ENCODE data around the gene TNFSF10. TPM values are rescaled to one million over a fixed set of nuclear protein-coding genes. Genes with fewer than 3 reads are reported as not detected.

Gene TNFSF10
- total and polyA plus RNA-seq, 10 of the 15 experiments (the other 5 are each of a cell fraction or from before 2014, with no cell fraction given), result 2.1 to 12.3 (median 4.4) TPM

DNA sequence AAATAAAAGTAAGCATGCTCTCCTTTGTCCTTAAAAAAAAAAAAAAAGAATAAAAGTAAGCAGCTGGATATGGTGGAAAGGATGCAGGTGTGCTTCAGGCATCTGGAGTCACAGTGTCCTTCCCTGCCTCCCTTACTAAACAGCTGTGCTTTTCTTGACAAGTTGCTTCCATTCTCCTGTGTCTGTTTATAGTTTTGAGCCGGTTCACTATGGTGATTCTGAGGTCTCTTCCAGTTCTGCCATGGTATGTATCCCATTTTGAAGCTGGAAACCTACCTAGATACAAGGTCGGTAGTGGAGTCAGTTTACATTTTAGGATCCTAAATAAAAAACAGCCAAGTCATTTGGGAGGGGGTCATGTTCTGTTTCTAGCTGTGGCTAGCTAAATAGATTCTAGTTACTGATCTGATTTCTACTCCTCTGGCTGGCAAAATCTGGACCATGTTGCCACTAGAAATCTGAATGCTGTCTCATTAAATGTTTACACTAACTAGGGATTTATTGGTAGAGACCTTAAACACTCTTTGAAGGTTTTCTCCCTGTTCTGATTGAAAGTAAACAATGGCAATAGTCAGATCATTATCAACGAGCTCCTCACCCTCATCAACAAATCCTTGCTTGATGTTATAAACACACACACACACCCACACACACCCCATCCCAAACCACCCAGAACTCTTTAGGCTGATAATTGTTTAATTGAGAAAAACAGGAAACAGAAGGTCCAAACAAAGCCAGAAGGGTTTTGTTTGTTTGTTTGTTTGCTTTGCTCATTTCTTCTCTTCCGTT, 7.9 kb downstream of the TNFSF10 start:
- H3K9ac ChIP-seq (ENCODE audit: control insufficient read depth, insufficient read depth, low read length), result no peak overlapping the region
- no peaks in the 10 kb centered on the region for H3K9me3 ChIP-seq (replicated peaks; ENCODE audit: control insufficient read depth, insufficient read depth, low read length)
- no peak for DNase-seq (ENCODE audit: low read depth, low spot score)
- RAD21 ChIA-PET (ENCODE audit: unreplicated experiment), result interaction anchor here (1.1 to 1.2 kb wide), 2 partner anchors 14 to 81 kb away, joined by 4 read pairs; no protein-coding TSS in a partner anchor
- H3K27ac ChIP-seq (ENCODE audit: control insufficient read depth, insufficient read depth), result no peak overlapping the region
- peaks cover 5% of the 10 kb centered on the region for H3K79me2 ChIP-seq (ENCODE audit: control insufficient read depth, insufficient read depth, low read length)
- H3K27me3 ChIP-seq (replicated peaks in 1 of 2; ENCODE audit: control insufficient read depth in 2 of 2, insufficient read depth in 2 of 2, low read length in 1 of 2), result no peaks in the 10 kb centered on the region
- peaks cover 23% of the 10 kb centered on the region for H3K4me1 ChIP-seq (ENCODE audit: control insufficient read depth, insufficient read depth, low read length)
- SMC1A ChIA-PET (ENCODE audit: uncharacterized antibody, unreplicated experiment), result interaction anchor here (0.9 to 5.6 kb wide), 4 partner anchors 13 to 80 kb away, joined by 3 to 27 read pairs (median 6); no protein-coding TSS in a partner anchor
- POLR2A ChIA-PET, result interaction anchor here (0.6 to 0.8 kb wide), 4 partner anchors 8 to 353 kb away, joined by 3 to 4 read pairs (median 4); partner anchors contain the start of gene TNFSF10
- in situ Hi-C loops (cut with MboI) (no loop called here), intact Hi-C loops (cut with micrococcal nuclease; ENCODE audit: unreplicated experiment) (no loop called here)
- FAIRE-seq, result no peak
- no TSS peak for BruUV-seq (replicated peaks)
- no peak overlapping the region for H3K4me3 ChIP-seq
- WGBS (ENCODE audit: insufficient coverage, insufficient replicate concordance, low lambda C conversion rate, missing lambda C conversion rate), result 78% methylated on average over 4 of the region's 4 CpGs
- H3K4me2 ChIP-seq (ENCODE audit: control insufficient read depth, insufficient read depth), result no peak overlapping the region
- H4K20me1 ChIP-seq (ENCODE audit: control insufficient read depth, insufficient read depth), result no peaks in the 10 kb centered on the region
- CTCF ChIA-PET, result interaction anchor here (1.5 to 1.8 kb wide), 2 partner anchors 64 to 81 kb away, joined by 5 to 10 read pairs; no protein-coding TSS in a partner anchor
- no peak for ATAC-seq
- H2AFZ ChIP-seq (ENCODE audit: control insufficient read depth, low read depth, low read length), result no peak overlapping the region
- H3K36me3 ChIP-seq (ENCODE audit: control insufficient read depth in 2 of 2, insufficient read depth in 2 of 2, low read length in 1 of 2), result peaks cover 0 to 6% of the 10 kb centered on the region in 2 experiments; a peak in 1 of 4 replicates
- TF ChIP-seq NRF1 (conservative IDR thresholded peaks at IDR 0.05; ENCODE audit: low read depth, low read length) (no peak), SMAD1 (IDR thresholded peaks at IDR 0.05; ENCODE audit: low read depth, partially characterized antibody) (no peak), TCF7 (IDR thresholded peaks at IDR 0.05; ENCODE audit: borderline replicate concordance) (no peak), EED (IDR thresholded peaks at IDR 0.05; ENCODE audit: low read depth) (no peak), SMARCA5 (IDR thresholded peaks at IDR 0.05) (no peak), HDAC2 (IDR thresholded peaks at IDR 0.05) (no peak), KAT2A (conservative IDR thresholded peaks at IDR 0.05; ENCODE audit: control insufficient read depth, low read depth, low read length) (no peak)
- TF ChIP-seq, protein P1, sequence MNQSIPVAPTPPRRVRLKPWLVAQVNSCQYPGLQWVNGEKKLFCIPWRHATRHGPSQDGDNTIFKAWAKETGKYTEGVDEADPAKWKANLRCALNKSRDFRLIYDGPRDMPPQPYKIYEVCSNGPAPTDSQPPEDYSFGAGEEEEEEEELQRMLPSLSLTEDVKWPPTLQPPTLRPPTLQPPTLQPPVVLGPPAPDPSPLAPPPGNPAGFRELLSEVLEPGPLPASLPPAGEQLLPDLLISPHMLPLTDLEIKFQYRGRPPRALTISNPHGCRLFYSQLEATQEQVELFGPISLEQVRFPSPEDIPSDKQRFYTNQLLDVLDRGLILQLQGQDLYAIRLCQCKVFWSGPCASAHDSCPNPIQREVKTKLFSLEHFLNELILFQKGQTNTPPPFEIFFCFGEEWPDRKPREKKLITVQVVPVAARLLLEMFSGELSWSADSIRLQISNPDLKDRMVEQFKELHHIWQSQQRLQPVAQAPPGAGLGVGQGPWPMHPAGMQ (IDR thresholded peaks at IDR 0.05; ENCODE audit: borderline replicate concordance), result no peak
- TF ChIP-seq, protein P2, sequence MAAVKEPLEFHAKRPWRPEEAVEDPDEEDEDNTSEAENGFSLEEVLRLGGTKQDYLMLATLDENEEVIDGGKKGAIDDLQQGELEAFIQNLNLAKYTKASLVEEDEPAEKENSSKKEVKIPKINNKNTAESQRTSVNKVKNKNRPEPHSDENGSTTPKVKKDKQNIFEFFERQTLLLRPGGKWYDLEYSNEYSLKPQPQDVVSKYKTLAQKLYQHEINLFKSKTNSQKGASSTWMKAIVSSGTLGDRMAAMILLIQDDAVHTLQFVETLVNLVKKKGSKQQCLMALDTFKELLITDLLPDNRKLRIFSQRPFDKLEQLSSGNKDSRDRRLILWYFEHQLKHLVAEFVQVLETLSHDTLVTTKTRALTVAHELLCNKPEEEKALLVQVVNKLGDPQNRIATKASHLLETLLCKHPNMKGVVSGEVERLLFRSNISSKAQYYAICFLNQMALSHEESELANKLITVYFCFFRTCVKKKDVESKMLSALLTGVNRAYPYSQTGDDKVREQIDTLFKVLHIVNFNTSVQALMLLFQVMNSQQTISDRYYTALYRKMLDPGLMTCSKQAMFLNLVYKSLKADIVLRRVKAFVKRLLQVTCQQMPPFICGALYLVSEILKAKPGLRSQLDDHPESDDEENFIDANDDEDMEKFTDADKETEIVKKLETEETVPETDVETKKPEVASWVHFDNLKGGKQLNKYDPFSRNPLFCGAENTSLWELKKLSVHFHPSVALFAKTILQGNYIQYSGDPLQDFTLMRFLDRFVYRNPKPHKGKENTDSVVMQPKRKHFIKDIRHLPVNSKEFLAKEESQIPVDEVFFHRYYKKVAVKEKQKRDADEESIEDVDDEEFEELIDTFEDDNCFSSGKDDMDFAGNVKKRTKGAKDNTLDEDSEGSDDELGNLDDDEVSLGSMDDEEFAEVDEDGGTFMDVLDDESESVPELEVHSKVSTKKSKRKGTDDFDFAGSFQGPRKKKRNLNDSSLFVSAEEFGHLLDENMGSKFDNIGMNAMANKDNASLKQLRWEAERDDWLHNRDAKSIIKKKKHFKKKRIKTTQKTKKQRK (IDR thresholded peaks at IDR 0.05; ENCODE audit: low read depth, low read length), result no peak
- TF ChIP-seq, protein P3, sequence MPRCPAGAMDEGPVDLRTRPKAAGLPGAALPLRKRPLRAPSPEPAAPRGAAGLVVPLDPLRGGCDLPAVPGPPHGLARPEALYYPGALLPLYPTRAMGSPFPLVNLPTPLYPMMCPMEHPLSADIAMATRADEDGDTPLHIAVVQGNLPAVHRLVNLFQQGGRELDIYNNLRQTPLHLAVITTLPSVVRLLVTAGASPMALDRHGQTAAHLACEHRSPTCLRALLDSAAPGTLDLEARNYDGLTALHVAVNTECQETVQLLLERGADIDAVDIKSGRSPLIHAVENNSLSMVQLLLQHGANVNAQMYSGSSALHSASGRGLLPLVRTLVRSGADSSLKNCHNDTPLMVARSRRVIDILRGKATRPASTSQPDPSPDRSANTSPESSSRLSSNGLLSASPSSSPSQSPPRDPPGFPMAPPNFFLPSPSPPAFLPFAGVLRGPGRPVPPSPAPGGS (IDR thresholded peaks at IDR 0.05; ENCODE audit: borderline replicate concordance, insufficient read depth, low read depth, low read length, poor library complexity, severe bottlenecking), result no peak
- TF ChIP-seq, protein P4, sequence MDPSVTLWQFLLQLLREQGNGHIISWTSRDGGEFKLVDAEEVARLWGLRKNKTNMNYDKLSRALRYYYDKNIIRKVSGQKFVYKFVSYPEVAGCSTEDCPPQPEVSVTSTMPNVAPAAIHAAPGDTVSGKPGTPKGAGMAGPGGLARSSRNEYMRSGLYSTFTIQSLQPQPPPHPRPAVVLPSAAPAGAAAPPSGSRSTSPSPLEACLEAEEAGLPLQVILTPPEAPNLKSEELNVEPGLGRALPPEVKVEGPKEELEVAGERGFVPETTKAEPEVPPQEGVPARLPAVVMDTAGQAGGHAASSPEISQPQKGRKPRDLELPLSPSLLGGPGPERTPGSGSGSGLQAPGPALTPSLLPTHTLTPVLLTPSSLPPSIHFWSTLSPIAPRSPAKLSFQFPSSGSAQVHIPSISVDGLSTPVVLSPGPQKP (IDR thresholded peaks at IDR 0.05; ENCODE audit: low read depth, low read length), result no peak
- TF ChIP-seq, protein P5, sequence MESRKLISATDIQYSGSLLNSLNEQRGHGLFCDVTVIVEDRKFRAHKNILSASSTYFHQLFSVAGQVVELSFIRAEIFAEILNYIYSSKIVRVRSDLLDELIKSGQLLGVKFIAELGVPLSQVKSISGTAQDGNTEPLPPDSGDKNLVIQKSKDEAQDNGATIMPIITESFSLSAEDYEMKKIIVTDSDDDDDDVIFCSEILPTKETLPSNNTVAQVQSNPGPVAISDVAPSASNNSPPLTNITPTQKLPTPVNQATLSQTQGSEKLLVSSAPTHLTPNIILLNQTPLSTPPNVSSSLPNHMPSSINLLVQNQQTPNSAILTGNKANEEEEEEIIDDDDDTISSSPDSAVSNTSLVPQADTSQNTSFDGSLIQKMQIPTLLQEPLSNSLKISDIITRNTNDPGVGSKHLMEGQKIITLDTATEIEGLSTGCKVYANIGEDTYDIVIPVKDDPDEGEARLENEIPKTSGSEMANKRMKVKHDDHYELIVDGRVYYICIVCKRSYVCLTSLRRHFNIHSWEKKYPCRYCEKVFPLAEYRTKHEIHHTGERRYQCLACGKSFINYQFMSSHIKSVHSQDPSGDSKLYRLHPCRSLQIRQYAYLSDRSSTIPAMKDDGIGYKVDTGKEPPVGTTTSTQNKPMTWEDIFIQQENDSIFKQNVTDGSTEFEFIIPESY (IDR thresholded peaks at IDR 0.05), result no peak

Measured in GM12878 (cell line).